OCI-LY3 (cell line): ENCODE results near the gene IL4R.

Experiments used
- EZH2phosphoT487 ChIP-seq: fragments of 200-600 bp; shearing (Covaris generic); IDR thresholded peaks from 2 replicates; pipeline ENCODE4 v1.6.1; 2018; ENCODE audit warnings: antibody characterized with exemption, mixed run types, low read depth
- TF ChIP-seq, protein P1 (sequence below): fragments of 200-600, 300-600 bp; sonication (generic); IDR thresholded peaks from 2 replicates; pipeline ENCODE4 v1.5.1; 2014; ENCODE audit warnings: antibody characterized with exemption, low read length, low read depth

DNA sequence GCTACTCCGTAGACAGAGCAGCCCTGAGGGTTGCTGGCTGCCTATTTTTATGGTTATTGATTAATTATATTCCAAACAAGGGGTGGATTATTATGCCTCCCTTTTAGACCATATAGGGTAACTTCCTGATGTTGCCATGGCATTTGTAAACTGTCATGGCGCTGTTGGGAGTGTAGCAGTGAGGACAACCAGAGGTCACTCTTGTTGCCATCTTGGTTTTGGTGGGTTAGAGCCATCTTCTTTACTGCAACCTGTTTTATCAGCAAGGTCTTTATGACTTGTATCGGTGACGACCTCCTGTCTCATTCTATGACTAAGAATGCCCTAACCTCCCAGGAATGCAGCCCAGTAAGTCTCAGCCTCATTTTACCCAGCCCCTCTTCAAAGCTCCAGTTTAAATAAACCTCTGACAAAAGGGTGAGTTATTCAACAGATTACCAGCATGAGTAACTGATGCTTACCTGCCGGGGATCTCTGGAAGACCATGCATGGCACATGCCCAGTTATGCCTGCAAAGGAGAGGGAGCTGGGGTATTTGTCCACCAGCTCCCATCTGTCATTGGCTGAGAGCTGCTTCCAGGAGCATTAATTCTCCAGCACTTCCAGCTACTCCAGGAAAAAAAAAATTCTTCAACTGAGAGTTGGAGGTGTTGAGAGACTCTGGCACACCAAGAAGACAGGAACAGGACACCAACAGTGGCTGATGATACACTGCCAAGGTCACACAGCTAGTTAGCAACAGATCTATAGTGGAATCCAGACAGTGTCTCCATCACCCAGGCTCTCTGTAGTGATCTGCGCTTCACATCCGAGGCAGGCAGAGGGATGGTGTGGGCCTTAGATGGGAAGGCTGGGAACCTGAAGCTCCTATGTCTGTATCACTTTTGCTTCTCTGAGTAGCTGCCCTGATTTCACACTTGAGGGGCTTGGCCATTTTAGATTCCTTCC is 51.6 kb downstream of the IL4R start:
- TF ChIP-seq, protein P1, sequence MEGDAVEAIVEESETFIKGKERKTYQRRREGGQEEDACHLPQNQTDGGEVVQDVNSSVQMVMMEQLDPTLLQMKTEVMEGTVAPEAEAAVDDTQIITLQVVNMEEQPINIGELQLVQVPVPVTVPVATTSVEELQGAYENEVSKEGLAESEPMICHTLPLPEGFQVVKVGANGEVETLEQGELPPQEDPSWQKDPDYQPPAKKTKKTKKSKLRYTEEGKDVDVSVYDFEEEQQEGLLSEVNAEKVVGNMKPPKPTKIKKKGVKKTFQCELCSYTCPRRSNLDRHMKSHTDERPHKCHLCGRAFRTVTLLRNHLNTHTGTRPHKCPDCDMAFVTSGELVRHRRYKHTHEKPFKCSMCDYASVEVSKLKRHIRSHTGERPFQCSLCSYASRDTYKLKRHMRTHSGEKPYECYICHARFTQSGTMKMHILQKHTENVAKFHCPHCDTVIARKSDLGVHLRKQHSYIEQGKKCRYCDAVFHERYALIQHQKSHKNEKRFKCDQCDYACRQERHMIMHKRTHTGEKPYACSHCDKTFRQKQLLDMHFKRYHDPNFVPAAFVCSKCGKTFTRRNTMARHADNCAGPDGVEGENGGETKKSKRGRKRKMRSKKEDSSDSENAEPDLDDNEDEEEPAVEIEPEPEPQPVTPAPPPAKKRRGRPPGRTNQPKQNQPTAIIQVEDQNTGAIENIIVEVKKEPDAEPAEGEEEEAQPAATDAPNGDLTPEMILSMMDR: no peak
- no peak for TF ChIP-seq EZH2phosphoT487
